ENCODE results near the gene POLR1C.
"Not testable (repeated sequence)": the region's sequence is repeated elsewhere in the genome, so short reads cannot be mapped to it uniquely, and the experiment has no call there.

POLR1C gene

DNA sequence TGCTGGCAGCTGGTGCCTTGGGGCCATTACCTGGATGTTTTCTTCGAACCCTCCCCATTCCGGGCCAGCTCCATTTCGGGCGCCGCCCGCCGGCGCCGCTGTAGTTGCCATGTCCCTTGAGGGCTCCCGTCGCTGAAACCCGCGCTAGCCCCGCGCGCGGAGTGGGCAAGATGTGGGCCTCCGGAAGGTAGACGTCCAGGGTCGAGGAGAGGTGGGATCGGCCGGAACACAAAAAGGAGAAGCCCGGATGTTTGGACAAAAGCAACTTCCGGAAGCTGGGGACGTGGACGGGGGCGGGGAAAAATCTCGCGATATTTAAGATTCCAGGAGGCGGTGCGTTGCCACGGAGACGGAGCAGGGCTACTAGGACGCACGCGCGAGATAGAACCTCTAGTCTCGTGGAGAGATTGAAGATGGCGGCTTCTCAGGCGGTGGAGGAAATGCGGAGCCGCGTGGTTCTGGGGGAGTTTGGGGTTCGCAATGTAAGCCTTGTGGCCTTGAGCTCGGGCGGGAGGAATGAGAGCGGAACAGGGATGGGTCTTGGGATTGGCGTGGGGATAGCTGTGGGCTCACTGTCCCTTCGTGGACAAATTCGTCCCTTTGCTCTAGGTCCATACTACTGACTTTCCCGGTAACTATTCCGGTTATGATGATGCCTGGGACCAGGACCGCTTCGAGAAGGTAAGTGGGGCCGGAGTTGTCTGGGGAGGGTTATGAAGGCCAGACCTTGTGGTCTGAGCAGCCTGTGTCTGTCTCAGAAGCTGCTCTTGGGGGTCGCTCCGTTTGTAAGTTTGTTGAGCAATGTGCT is at the start of gene POLR1C, which contains the start of gene YIPF3:
TSS of gene POLR1C (plus strand) at position 393 of the 808 bp plus-strand sequence. CDS start at position 414, 21 bp downstream.
TSS of gene YIPF3 (minus strand) at position 230 of the 808 bp plus-strand sequence. CDS start at position 111, 119 bp downstream.
- H3K4me3 ChIP-seq (ENCODE audit: low read depth, low read length) = peak within 1 kb of the TSS; percentile 99
- no peaks in the 10 kb centered on the region for H3K9me3 ChIP-seq (ENCODE audit: control insufficient read depth, low read length)
- H3K4me1 ChIP-seq = peaks cover 18% of the 10 kb centered on the region
- H3K36me3 ChIP-seq (ENCODE audit: control insufficient read depth, insufficient read depth, low read length) = no peaks in the 10 kb centered on the region
- TF ChIP-seq, protein P1, sequence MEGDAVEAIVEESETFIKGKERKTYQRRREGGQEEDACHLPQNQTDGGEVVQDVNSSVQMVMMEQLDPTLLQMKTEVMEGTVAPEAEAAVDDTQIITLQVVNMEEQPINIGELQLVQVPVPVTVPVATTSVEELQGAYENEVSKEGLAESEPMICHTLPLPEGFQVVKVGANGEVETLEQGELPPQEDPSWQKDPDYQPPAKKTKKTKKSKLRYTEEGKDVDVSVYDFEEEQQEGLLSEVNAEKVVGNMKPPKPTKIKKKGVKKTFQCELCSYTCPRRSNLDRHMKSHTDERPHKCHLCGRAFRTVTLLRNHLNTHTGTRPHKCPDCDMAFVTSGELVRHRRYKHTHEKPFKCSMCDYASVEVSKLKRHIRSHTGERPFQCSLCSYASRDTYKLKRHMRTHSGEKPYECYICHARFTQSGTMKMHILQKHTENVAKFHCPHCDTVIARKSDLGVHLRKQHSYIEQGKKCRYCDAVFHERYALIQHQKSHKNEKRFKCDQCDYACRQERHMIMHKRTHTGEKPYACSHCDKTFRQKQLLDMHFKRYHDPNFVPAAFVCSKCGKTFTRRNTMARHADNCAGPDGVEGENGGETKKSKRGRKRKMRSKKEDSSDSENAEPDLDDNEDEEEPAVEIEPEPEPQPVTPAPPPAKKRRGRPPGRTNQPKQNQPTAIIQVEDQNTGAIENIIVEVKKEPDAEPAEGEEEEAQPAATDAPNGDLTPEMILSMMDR (IDR thresholded peaks at IDR 0.05) = no peak
- peak within 1 kb of the TSS; percentile 81 for H3K27ac ChIP-seq
- H3K4me2 ChIP-seq (ENCODE audit: low read length) = peak within 1 kb of the TSS; percentile 98
- peak within 1 kb of the TSS; percentile 70 for H2AFZ ChIP-seq
- H3K9ac ChIP-seq = peak within 1 kb of the TSS; percentile 49
- peaks cover 23% of the 10 kb centered on the region for H3K79me2 ChIP-seq
- H3K27me3 ChIP-seq (ENCODE audit: control insufficient read depth, insufficient read depth, low read length) = no peaks in the 10 kb centered on the region

DNA sequence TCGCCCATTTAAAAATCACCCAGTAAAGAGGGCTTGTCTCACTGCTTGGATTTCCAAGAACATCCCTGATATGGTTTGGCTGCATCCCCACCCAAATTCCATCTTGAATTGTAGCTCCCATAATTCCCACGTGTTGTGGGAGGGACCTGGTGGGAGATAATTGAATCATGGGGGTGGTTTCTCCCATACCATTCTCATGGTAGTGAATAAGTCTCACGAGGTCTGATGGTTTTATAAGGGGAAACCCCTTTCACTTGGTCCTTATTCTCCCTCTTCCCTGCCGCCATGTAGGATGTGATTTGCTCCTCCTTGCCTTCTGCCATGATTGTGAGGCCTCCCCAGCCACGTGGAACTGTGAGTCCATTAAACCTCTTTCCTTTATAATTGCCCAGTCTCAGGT is 49.6 kb upstream of the POLR1C start:
- H3K4me2 ChIP-seq (ENCODE audit: low read length); H3K4me1 ChIP-seq; H3K9me3 ChIP-seq (ENCODE audit: control insufficient read depth, low read length); H3K4me3 ChIP-seq (ENCODE audit: low read depth, low read length); H3K36me3 ChIP-seq (ENCODE audit: control insufficient read depth, insufficient read depth, low read length); H3K79me2 ChIP-seq; H3K27me3 ChIP-seq (ENCODE audit: control insufficient read depth, insufficient read depth, low read length); H3K27ac ChIP-seq; H3K9ac ChIP-seq; H2AFZ ChIP-seq: not testable (repeated sequence)

DNA sequence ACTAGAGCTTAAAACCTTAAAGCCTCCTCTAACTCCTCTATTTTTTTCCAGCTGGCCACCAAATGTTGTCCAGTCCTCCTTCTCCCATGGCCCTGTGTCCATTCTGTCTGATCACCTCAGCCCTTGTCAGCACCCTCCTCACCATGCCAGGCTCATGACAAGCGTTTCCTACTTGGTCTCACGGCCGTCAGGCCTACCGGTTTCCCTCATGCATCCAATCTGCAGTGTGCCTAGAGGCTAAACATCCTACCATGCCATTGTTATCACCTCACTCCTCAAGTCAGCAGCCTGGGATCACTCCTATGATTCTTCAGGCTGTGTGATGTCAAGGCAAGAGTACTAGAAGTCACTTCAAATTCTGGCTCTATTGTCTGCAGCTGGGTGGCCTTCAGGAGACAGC is 49.1 kb upstream of the POLR1C start:
- Histone ChIP-seq H3K4me3 (ENCODE audit: low read depth, low read length) (no peak overlapping the region), H3K9ac (no peak overlapping the region), H3K4me1 (no peaks in the 10 kb centered on the region), H3K9me3 (ENCODE audit: control insufficient read depth, low read length) (no peaks in the 10 kb centered on the region), H2AFZ (no peak overlapping the region), H3K27ac (no peak overlapping the region), H3K27me3 (ENCODE audit: control insufficient read depth, insufficient read depth, low read length) (no peaks in the 10 kb centered on the region), H3K4me2 (ENCODE audit: low read length) (no peak overlapping the region), H3K79me2 (no peaks in the 10 kb centered on the region), H3K36me3 (ENCODE audit: control insufficient read depth, insufficient read depth, low read length) (no peaks in the 10 kb centered on the region)
- TF ChIP-seq, protein P1 (IDR thresholded peaks at IDR 0.05) = no peak

GRCh38 chr6:43468240-43468639 is 48.6 kb upstream of the POLR1C start:
- Histone ChIP-seq H3K4me3 (ENCODE audit: low read depth, low read length) (no peak overlapping the region), H3K9me3 (ENCODE audit: control insufficient read depth, low read length) (no peaks in the 10 kb centered on the region), H3K27me3 (ENCODE audit: control insufficient read depth, insufficient read depth, low read length) (no peaks in the 10 kb centered on the region), H3K4me1 (no peaks in the 10 kb centered on the region), H2AFZ (no peak overlapping the region), H3K9ac (no peak overlapping the region), H3K27ac (no peak overlapping the region), H3K4me2 (ENCODE audit: low read length) (no peak overlapping the region), H3K79me2 (no peaks in the 10 kb centered on the region), H3K36me3 (ENCODE audit: control insufficient read depth, insufficient read depth, low read length) (no peaks in the 10 kb centered on the region)
- TF ChIP-seq, protein P1 (IDR thresholded peaks at IDR 0.05) = no peak

DNA sequence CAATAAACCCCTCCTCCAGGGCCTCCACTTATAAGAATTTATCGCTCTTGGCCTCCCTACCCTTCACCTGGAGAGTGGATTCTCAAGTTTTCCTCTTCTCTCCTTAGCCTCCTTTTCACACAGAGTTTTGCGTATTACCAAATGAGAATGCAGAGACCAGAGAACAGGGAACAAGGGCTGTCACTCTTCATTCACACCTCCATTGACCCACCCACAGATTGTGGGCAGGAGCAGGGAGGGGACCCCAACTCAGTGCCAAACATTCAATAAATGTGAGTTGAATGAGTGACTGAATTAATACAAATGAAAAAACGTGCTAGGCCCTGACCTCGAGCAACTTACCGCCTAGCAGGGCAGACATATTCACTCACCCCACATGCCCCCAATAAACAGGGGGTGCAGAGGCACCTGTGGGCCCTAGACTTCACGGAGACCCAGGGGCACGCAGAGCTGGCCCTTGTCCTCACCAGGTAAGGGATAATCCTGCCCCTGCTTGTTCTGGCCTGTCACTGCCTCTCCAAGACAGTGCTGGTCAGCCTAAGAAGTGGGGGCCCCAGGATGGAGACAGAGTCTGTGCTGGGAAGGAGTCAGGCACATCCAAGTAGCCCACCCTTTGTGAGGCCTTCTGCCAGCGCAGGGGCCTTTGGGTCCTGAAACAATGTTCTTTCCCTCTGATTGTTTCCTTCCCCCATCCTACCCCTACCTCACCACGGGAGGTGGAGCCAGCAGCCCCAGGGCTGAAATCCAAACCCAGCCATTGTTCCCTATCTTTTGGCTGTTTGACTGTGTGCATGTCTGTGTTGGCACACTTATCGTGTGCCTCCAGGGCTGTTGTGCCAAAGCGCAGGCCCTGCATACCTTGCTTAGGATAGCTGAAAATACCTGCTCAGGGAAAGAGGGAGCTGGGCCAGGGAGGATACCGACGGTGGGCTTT is 47.9 kb upstream of the POLR1C start:
- H3K27ac ChIP-seq = no peak overlapping the region

More for the DNA sequence above, 47.9 kb upstream of the POLR1C start:
- Histone ChIP-seq H3K27me3 (ENCODE audit: control insufficient read depth, insufficient read depth, low read length) (no peaks in the 10 kb centered on the region), H3K9ac (no peak overlapping the region), H3K36me3 (ENCODE audit: control insufficient read depth, insufficient read depth, low read length) (no peaks in the 10 kb centered on the region), H3K4me2 (ENCODE audit: low read length) (no peak overlapping the region), H2AFZ (no peak overlapping the region), H3K4me1 (no peaks in the 10 kb centered on the region), H3K79me2 (no peaks in the 10 kb centered on the region), H3K9me3 (ENCODE audit: control insufficient read depth, low read length) (no peaks in the 10 kb centered on the region), H3K4me3 (ENCODE audit: low read depth, low read length) (no peak overlapping the region)
- TF ChIP-seq, protein P1 (IDR thresholded peaks at IDR 0.05) = no peak

Data from parathyroid adenoma (tissue), 2 donors.